HepG2 (cell line): ENCODE measurements around the gene CDK7. TPM values are rescaled to one million over a fixed set of nuclear protein-coding genes. Genes with fewer than 3 reads are reported as not detected.

Experiments used
- ARHGAP35 ChIP-seq: sonication (generic); formaldehyde crosslinking; IDR thresholded peaks from 2 replicates; pipeline ENCODE4 v1.9.0; 2022; ENCODE audit warnings: mild to moderate bottlenecking, inconsistent platforms, moderate library complexity, missing genetic modification reagents, borderline replicate concordance
- ARID2 ChIP-seq: sonication (generic); formaldehyde crosslinking; IDR thresholded peaks from 2 replicates; pipeline ENCODE4 v1.8.1; 2022; ENCODE audit warnings: mild to moderate bottlenecking, missing genetic modification reagents, borderline replicate concordance
- GABPB1 ChIP-seq: IDR thresholded peaks from 2 replicates; pipeline ENCODE4 v1.6.1; 2016; ENCODE audit warnings: mild to moderate bottlenecking, missing genetic modification reagents, moderate library complexity, missing compliant biosample characterization
- HNF4A ChIP-seq: sonication (generic); formaldehyde crosslinking; IDR thresholded peaks from 2 replicates; pipeline ENCODE4 v1.4.0; 2020; ENCODE audit warnings: missing genetic modification reagents
- HNRNPUL1 ChIP-seq: fragments of 200-400 bp; formaldehyde crosslinking; IDR thresholded peaks from 2 replicates; pipeline ENCODE4 v1.6.1; 2017; ENCODE audit warnings: low read depth, mild to moderate bottlenecking, low read length, moderate library complexity
- KDM1A ChIP-seq: IDR thresholded peaks from 2 replicates; pipeline ENCODE4 v1.6.1; 2016; ENCODE audit warnings: missing compliant biosample characterization
- KDM5A ChIP-seq: fragments of 200-600 bp; sonication (generic); IDR thresholded peaks from 2 replicates; pipeline ENCODE4 v1.7.0; 2018; ENCODE audit warnings: antibody characterized with exemption, mild to moderate bottlenecking, low read length, borderline replicate concordance
- MLXIP ChIP-seq: sonication (generic); formaldehyde crosslinking; IDR thresholded peaks from 2 replicates; pipeline ENCODE4 v1.9.0; 2021; ENCODE audit warnings: missing genetic modification reagents, borderline replicate concordance
- PCBP2 ChIP-seq: fragments of 200-400 bp; formaldehyde crosslinking; optimal IDR thresholded peaks from 2 replicates; pipeline ENCODE3; 2018; ENCODE audit warnings: low read length, low read depth; ENCODE audit not compliant: poor library complexity, severe bottlenecking
- POLR2G ChIP-seq: fragments of 200-400 bp; formaldehyde crosslinking; IDR thresholded peaks from 2 replicates; pipeline ENCODE4 v1.6.1; 2018; ENCODE audit warnings: mild to moderate bottlenecking, low read depth, low read length, moderate library complexity
- RBM39 ChIP-seq: fragments of 200-400 bp; formaldehyde crosslinking; IDR thresholded peaks from one replicate; pipeline ENCODE4 v1.6.1; 2018; ENCODE audit warnings: antibody characterized with exemption, mild to moderate bottlenecking, low read depth, low read length; ENCODE audit not compliant: poor library complexity, severe bottlenecking
- RFXANK ChIP-seq: IDR thresholded peaks from 2 replicates; pipeline ENCODE4 v1.6.1; 2016
- TCF12 ChIP-seq, 2 experiments: fragments of 450-650 bp in 1 of 2; sonication (generic) in 1 of 2; formaldehyde crosslinking in 1 of 2; IDR thresholded peaks; 2 replicates each; pipeline versions ENCODE4 v1.6.1 to v1.8.0; 2017 to 2022; ENCODE audit warnings: antibody characterized with exemption in 1 of 2, mild to moderate bottlenecking in 1 of 2, missing genetic modification reagents in 1 of 2, moderate library complexity in 1 of 2
- ZFP90 ChIP-seq: sonication (generic); formaldehyde crosslinking; IDR thresholded peaks from 2 replicates; pipeline ENCODE4 v1.8.0; 2022; ENCODE audit warnings: missing genetic modification reagents, mild to moderate bottlenecking, inconsistent platforms, borderline replicate concordance
- ZNF672 ChIP-seq: sonication (generic); formaldehyde crosslinking; IDR thresholded peaks from 2 replicates; pipeline ENCODE4 v1.8.1; 2022; ENCODE audit warnings: missing genetic modification reagents
- ZNF792 ChIP-seq: IDR thresholded peaks from 2 replicates; pipeline ENCODE4 v1.6.1; 2016
- polyA plus RNA-seq, 8 experiments: library from polyadenylated mRNA; depleted of rRNA in 3 of 8; stranded (reverse) in 7 of 8; unstranded in 1 of 8; fragments of >200 nt; fragmentation: Illumina TruSeq in 4 of 8; extraction: Trizol in 4 of 8; gene quantifications; 2 replicates each; pipeline versions ENCODE4 v1.2.1 to v1.2.3, GENCODE V29; 2011 to 2016; ENCODE audit warnings: low read depth in 4 of 8, missing spikeins in 1 of 8, mixed read lengths in 1 of 8; ENCODE audit not compliant: insufficient read depth in 1 of 8
- total RNA-seq, 5 experiments: library from RNA; depleted of rRNA; stranded (reverse); fragments of >200 nt; fragmentation: Illumina TruSeq; extraction: Trizol; gene quantifications; 2 replicates each; pipeline ENCODE4 v1.2.3, GENCODE V29; 2016; ENCODE audit warnings: low read depth in 1 of 5
- TF ChIP-seq, protein P1 (sequence below): sonication (generic); formaldehyde crosslinking; IDR thresholded peaks from 2 replicates; pipeline ENCODE4 v1.4.0; 2020; ENCODE audit warnings: mild to moderate bottlenecking, missing genetic modification reagents
- TF ChIP-seq, protein P2 (sequence below): IDR thresholded peaks from 2 replicates; pipeline ENCODE4 v1.6.1; 2012; ENCODE audit warnings: low read depth, low read length, improper control_type of control experiment
- TF ChIP-seq, protein P3 (sequence below): sonication (generic); formaldehyde crosslinking; IDR thresholded peaks from 2 replicates; pipeline ENCODE4 v1.8.1; 2023; ENCODE audit warnings: missing genetic modification reagents, inconsistent platforms, borderline replicate concordance
- TF ChIP-seq, protein P4 (sequence below): IDR thresholded peaks from 2 replicates; pipeline ENCODE4 v1.6.1; 2016

The CDK7 gene
- total and polyA plus RNA-seq, 2 of the 13 experiments (the other 11 are each of a cell fraction or from before 2014, with no cell fraction given): 41.2 to 54.9 TPM

DNA sequence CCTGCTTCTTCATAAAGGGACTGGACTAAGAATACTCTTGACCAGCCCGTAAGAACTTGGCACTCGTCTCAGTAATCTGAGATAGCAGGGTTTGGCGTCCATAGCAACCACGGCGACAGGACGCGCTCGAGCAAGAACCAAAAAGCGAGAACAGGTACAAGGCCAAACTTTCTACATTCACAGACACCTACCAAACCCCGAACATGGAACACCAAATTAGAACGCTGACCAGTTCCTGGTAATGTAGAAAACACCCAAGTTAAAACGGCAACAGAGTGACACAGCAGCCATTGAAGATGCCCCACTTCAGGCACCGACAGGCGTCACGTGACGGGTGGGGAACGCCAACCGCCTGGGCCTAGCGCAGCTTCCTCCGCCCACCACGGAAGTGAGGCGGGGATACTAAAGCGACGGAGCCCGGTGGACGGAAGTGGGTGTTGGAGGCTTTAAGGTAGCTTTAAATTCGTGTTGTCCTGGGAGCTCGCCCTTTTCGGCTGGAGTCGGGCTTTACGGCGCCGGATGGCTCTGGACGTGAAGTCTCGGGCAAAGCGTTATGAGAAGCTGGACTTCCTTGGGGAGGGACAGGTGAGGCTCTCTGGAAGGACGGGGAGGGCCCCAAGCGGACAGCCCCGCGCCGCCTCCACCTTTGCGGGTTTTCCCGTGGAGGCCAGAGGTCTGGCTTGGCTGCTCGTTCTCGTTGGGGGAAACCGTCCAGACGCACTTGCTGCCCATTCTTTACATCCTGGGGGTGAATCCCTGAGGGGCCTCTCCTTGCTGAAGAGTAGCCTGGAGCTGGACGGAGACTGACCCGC lies at the start of gene CDK7 (continued):
- TF ChIP-seq RFXANK (no peak), MLXIP (CRISPR knock-in tag) (no peak), HNRNPUL1 (no peak), POLR2G (peak; percentile 91), PCBP2 (no peak), GABPB1 (CRISPR knock-in tag) (peak; percentile 92), ZNF672 (CRISPR knock-in tag) (no peak), ZNF792 (no peak), RBM39 (no peak), HNF4A (no peak), TCF12 (IDR thresholded peaks at IDR 0.05) (no peak), TCF12 (CRISPR knock-in tag; IDR thresholded peaks at IDR 0.05) (0 out of 2 replicates have a peak, but pooled peaks have one; percentile 40), KDM1A (CRISPR knock-in tag) (no peak), ARID2 (CRISPR knock-in tag) (peak; percentile 70; the same call in 1 of the 2 replicates), KDM5A (peak; percentile 47; the same call in 1 of the 2 replicates), ARHGAP35 (CRISPR knock-in tag) (peak; percentile 55; the same call in 1 of the 2 replicates), ZFP90 (no peak)
- TF ChIP-seq, protein P1, sequence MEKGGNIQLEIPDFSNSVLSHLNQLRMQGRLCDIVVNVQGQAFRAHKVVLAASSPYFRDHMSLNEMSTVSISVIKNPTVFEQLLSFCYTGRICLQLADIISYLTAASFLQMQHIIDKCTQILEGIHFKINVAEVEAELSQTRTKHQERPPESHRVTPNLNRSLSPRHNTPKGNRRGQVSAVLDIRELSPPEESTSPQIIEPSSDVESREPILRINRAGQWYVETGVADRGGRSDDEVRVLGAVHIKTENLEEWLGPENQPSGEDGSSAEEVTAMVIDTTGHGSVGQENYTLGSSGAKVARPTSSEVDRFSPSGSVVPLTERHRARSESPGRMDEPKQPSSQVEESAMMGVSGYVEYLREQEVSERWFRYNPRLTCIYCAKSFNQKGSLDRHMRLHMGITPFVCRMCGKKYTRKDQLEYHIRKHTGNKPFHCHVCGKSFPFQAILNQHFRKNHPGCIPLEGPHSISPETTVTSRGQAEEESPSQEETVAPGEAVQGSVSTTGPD (CRISPR knock-in tag): no peak
- TF ChIP-seq, protein P2, sequence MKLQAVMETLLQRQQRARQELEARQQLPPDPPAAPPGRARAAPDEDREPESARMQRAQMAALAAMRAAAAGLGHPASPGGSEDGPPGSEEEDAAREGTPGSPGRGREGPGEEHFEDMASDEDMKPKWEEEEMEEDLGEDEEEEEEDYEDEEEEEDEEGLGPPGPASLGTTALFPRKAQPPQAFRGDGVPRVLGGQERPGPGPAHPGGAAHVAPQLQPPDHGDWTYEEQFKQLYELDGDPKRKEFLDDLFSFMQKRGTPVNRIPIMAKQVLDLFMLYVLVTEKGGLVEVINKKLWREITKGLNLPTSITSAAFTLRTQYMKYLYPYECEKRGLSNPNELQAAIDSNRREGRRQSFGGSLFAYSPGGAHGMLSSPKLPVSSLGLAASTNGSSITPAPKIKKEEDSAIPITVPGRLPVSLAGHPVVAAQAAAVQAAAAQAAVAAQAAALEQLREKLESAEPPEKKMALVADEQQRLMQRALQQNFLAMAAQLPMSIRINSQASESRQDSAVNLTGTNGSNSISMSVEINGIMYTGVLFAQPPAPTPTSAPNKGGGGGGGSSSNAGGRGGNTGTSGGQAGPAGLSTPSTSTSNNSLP: no peak
- TF ChIP-seq, protein P3, sequence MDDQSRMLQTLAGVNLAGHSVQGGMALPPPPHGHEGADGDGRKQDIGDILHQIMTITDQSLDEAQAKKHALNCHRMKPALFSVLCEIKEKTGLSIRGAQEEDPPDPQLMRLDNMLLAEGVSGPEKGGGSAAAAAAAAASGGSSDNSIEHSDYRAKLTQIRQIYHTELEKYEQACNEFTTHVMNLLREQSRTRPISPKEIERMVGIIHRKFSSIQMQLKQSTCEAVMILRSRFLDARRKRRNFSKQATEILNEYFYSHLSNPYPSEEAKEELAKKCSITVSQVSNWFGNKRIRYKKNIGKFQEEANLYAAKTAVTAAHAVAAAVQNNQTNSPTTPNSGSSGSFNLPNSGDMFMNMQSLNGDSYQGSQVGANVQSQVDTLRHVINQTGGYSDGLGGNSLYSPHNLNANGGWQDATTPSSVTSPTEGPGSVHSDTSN (CRISPR knock-in tag): no peak
- TF ChIP-seq, protein P4, sequence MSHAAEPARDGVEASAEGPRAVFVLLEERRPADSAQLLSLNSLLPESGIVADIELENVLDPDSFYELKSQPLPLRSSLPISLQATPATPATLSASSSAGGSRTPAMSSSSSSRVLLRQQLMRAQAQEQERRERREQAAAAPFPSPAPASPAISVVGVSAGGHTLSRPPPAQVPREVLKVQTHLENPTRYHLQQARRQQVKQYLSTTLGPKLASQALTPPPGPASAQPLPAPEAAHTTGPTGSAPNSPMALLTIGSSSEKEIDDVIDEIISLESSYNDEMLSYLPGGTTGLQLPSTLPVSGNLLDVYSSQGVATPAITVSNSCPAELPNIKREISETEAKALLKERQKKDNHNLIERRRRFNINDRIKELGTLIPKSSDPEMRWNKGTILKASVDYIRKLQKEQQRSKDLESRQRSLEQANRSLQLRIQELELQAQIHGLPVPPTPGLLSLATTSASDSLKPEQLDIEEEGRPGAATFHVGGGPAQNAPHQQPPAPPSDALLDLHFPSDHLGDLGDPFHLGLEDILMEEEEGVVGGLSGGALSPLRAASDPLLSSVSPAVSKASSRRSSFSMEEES: peak; percentile 81; the same call in 1 of the 2 replicates
